Activated gamma-delta T cell treated with Interleukin-2 at 50 U/mL for 16 hours (primary cell): Measurements from ENCODE around the gene BCAM.
"Not testable (repeated sequence)": the region's sequence is repeated elsewhere in the genome, so short reads cannot be mapped to it uniquely, and the experiment has no call there.

Experiments used
- DNase-seq: peaks from one replicate; pipeline ENCODE4 v3.0.0-alpha.2; 2020

BCAM gene, protein sequence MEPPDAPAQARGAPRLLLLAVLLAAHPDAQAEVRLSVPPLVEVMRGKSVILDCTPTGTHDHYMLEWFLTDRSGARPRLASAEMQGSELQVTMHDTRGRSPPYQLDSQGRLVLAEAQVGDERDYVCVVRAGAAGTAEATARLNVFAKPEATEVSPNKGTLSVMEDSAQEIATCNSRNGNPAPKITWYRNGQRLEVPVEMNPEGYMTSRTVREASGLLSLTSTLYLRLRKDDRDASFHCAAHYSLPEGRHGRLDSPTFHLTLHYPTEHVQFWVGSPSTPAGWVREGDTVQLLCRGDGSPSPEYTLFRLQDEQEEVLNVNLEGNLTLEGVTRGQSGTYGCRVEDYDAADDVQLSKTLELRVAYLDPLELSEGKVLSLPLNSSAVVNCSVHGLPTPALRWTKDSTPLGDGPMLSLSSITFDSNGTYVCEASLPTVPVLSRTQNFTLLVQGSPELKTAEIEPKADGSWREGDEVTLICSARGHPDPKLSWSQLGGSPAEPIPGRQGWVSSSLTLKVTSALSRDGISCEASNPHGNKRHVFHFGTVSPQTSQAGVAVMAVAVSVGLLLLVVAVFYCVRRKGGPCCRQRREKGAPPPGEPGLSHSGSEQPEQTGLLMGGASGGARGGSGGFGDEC

DNA sequence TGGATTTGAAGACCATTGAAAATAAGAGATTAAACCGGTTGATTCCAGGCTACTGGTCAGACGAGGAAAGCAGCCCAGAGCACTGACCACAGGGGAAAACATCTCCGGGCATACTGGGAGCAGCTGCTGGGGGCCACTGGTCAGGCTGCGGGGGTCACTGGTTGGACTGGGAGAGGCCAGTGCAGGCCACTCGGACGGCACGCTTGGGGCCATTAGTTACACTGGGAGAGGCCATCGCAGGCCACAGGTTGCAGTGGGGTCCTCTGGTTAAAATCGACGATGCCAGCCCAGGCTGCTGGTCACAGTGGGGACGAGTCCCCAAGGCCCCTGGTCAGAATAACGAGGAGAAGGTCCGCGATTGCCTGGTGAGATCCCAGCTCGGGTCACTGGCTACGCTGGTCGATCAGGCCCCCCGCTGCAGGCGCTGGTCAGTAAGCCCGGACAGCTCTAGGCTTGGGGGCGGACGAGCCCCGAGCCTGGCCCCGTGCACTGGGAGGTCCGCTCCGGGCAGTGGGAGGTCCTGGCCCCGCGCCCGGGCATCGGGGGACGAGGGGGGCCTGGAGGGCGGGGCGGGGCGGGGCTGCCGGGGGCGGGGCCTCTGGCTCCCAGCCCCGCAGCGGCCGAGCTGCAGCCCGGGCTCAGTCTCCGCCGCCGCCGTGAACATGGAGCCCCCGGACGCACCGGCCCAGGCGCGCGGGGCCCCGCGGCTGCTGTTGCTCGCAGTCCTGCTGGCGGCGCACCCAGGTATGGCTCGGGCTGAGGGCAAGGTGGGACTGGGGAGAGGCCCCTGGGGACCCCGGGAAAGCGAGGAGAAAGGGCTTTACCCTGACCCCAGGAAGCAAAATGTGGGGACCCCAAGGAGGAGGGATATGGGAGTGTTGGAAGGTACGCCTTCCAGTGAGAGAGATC lies at the start of gene BCAM:
TSS of gene BCAM (plus strand) at position 641 of the 909 bp plus-strand sequence. CDS start at position 663, 22 bp downstream.
- DNase-seq, result no peak

DNA sequence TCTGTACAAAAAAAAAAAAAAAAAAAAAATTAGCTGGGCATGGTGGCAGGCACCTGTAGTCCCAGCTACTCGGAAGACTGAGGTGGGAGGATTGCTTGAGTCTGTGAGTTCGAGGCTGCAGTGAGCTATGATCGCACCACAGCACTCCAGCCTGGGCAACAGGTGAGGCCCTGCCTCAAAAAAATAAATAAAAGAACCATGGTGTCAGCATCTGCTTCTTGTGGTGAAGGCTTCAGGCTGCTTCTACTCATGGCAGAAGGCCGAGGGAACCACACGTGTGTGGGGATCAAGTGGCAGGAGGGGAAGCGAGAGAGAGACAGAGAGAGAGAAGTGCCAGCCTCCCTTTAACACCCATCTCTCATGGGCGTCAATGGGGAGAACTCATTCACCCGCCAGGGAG lies 46.9 kb upstream of the BCAM start:
- no peak for DNase-seq

DNA sequence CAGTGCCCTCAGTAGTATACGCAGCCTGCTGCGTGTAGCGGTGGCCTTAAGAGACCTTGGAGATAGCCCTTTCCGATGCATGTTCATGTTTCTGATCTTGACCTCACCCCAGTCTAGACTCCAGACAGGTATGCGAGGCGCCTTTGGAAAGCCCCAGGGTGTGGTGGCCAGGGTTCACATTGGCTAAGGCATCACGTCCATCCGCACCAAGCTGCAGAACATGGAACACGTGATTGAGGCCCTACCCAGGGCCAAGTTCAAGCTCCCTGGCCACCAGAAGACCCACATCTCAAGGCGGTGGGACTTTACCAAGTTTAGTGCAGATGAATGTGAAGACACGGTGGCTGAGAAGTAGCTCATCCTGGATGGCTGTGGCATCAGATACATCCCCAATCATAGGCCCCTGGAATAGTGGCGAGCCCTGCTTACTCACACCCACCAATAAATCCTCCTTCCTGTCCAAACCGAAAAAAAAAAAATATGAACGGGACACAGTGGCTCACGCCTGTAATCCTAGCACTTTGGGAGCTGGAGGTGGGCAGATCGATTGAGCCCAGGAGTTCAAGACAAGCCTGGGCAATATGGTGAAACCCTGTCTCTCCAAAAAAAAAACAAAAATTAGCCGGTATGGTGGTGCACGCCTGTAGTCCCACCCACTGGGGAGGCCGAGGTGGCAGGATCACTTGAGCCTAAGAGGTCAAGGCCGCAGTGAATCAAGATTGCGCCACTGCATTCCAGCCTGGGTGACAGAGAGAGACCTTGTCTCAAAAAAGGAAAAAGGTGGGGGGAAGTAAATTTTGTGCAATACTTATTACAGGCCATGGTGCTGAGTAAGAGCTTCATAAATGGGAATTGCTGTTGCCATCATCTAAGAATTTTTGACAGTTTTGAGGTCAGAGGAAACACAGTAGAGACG lies 43.6 kb upstream of the BCAM start:
- DNase-seq, result no peak

GRCh38 chr19:44765949-44766335 lies 43.0 kb upstream of the BCAM start:
- no peak for DNase-seq

DNA sequence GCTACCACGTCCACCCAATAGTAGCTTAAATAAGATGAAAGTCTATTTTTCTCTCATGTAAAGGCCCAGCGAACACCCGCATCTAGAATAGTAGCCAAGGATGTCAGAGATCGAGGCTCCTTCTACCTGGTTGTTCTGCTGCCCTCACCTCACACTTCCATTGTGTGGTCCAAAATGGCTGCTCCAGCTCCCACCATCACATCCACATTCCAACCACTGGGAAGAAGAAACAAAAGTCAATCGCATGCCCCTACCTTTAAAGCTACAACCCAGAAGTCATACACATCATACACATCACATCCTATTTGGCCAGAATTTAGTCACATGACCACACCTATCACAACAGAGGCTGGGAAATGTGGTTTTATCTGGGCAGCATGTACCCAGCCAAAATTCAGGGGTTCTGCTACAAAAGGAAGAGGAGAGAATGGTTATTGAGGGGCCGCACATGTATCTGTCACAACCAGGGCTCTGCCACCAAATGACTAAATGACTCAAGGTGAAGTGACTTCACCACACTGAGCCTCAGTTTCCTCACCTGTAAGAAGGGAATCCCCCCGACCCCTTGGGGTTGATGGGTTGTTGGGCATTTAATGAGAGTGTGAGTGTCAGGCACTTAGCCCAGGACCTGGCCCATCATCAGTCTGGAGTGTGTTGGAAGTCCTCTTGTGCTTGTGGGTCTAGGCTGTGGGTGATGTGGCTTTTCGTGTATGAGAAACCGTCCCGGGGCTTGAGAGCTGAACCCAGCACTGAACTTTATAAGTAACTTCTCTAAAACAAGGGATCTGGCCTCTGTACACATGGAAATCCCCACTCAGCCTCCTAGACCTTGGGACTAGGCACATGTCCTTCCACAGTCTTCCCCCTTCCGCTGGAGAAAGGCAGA lies 41.4 kb upstream of the BCAM start:
- no peak for DNase-seq

- DNase-seq, result peak; percentile 98
These were observed 38.2 kb upstream of the BCAM start for GRCh38 chr19:44770550-44771257.

DNA sequence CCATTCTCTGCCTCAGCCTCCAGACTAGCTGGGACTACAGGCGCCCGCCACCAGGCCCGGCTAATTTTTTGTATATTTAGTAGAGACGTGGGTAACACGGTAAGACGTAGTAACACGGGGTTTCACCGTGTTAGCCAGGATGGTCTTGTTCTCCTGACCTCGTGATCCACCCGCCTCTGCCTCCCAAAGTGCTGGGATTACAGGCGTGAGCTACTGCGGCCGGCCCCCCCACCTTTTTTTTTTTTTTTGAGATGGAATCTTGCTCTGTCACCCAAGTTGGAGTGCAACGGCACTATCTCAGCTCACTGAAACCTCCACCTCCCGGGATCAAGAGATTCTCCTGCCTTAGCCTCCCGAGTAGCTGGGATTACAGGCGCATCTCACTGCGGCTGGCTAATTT lies 36.8 kb upstream of the BCAM start:
- DNase-seq, result not testable (repeated sequence)

- no peak for DNase-seq
These were observed 35.9 kb upstream of the BCAM start for GRCh38 chr19:44772959-44773358.

GRCh38 chr19:44775676-44776240 lies 33.1 kb upstream of the BCAM start:
- DNase-seq, result no peak

DNA sequence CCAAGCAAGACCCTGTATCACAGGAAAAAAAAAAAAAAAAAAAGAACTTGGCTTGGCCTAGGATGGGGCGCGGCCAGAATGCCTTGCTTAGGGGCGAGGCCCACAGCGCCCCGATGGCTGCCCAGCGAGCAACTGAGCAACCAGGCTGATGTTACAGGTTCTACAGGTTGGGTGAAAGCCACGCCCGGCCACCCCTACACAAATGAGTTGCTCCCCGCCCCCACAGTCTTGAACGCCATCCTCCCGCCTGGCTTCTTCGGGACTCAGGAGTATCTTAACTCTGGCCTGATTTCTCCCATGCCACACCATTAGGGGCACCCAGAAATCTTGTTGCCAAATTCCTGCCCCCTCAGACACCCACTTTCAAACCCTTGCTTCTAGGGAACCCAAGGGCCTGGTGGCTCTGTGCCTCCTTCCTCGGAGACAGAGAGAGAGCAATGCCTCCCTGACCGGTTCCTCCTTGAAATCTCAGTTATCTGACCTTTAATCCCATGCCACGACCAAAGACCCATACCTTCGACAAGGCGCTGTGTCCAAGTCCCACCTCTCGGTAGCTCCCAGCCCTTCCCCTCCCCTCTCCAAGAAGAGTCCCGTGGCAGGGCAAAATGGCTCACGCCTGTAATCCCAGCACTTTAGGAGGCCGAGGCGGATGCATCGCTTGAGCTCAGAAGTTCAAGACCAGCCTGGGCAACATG lies 32.4 kb upstream of the BCAM start:
- no peak for DNase-seq

DNA sequence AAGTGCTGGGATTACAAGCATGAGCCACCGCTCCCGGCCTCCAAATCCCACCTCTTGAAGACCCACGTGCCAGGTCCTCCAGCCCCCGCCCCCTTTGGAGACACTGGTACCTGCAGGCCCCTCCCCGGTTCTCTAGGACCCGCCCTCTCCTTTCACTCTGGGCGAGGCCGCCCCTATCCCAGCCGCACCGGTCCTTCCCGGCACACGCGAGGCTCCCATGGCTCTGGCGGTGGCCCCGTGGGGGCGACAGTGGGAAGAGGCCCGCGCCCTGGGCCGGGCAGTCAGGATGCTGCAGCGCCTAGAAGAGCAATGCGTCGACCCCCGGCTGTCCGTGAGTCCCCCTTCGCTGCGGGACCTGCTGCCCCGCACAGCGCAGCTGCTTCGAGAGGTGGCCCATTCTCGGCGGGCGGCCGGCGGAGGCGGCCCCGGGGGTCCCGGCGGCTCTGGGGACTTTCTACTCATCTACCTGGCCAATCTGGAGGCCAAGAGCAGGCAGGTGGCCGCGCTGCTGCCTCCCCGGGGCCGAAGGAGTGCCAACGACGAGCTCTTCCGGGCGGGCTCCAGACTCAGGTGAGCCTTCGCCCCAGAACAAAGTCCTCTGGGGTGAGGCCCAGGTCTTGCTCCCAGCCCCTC lies 31.1 kb upstream of the BCAM start, which contains the start of gene CBLC:
TSS of gene CBLC (plus strand) at position 176 of the 633 bp plus-strand sequence. CDS start at position 218, 42 bp downstream.
- no peak for DNase-seq

DNA sequence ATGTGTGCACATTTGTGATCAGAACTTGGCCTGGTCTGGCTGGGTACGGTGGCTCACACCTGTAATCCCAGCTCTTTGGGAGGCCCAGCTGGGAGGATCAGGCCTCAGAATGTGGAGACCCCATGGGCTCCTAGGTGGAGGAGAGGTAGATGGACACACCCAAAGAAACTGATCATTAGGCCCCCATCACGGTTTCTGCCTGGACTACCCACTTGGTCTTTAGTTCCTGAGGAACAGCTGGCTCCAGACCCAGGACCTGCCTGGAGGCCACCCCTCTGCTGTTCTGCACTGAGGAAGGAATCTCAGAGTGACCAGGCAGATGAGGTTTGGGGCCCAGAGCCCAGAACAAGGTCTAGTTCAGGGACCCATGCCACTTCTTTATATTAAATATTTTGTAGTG lies 29.8 kb upstream of the BCAM start:
- no peak for DNase-seq

DNA sequence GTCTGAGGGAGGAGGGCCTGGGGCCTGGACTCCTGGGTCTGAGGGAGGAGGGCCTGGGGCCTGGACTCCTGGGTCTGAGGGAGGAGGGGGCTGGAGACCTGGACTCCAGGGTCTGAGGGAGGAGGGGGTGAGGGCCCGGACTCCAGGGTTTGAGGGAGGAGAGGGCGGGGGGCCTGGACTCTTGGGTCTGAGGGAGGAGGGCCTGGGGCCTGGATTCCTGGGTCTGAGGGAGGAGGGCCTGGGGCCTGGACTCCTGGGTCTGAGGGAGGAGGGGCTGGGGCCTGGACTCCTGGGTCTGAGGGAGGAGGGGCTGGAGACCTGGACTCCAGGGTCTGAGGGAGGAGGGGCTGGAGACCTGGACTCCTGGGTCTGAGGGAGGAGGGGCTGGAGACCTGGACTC lies 27.2 kb upstream of the BCAM start:
- DNase-seq, result not testable (repeated sequence)

- no peak for DNase-seq
These were observed 26.2 kb upstream of the BCAM start for GRCh38 chr19:44782729-44783128.

DNA sequence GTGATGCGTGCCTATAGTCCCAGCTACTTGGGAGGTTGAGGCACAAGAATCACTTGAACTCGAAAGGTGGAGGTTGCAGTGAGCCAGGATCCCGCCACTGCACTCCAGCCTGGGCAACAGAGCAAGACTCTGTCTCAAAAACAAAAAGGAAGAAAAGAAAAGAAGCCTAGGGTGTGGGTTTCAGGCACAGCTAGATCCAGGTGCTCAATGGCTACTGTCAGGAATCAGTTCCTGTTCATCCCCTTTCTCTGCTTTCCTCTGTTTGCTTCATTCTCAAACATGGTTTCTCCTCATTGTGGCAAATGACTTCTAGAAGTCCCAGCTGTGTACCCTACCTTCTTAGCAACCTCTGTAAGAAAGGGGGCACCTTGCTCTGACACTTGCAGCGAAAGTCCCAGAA lies 25.4 kb upstream of the BCAM start:
- DNase-seq, result no peak

GRCh38 chr19:44785271-44785670 lies 23.6 kb upstream of the BCAM start:
- DNase-seq, result no peak

DNA sequence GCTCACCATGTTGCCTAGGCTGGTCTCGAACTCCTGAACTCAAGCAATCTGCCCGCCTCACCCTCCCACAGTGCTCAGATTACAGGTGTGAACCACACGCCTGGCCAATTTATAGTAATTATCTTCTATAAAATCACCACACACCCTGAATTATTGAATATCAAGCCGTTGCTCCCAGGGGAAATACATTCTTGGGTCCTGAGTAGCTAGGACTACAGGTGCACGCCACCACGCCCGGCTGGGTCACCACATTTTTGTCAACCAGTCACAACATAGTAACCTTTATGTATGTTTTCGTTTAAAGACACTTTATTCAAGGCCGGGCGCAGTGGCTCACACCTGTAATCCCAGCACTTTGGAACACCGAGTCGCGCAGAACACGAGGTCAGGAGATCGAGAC lies 22.9 kb upstream of the BCAM start:
- DNase-seq, result no peak

DNA sequence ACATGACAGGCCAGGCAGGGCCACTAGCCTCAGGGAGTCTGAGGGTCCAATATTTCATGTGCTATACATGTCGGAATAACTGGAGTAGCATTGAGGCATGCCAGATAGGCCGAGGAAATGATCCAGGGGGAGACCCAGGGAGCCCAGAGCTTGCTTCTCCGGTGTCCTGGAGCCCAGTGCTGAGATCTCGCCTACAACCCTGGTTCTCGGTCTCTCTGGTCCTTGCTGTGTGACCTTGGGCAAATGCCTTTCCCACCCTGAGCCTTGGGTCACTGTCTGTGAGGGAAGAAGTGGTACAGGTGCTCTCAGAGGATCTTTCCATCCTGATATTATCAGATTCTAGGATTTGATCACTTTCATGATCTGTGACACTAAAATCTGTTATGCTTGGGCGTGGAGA lies 19.9 kb upstream of the BCAM start:
- DNase-seq, result no peak

DNA sequence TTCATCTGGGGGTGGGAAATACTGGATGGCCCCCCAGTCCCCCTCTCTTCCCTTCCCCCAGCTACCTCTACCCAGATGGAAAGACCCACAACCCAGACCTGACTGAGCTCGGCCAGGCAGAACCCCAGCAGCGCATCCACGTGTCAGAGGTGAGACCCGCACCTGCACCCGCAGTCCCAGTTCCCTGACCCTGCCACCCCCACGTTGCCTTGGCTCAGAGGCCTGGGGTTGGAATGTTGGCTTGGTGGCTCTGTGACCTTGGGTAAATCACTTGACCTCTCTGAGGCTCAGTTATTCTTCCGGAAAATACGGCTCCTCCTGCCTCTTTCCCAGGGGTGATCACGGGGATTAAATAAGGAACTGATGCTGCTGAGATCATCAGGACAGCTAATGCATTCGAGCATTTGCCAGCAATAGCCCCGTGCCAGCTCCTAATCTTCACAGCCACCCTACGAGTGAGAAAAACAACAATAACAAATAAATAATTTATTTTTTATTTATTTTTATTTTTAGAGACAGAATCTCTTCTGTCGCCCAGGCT lies 18.9 kb upstream of the BCAM start:
- no peak for DNase-seq
